ENCODE data around the gene ARL2BP. TPM values are rescaled to one million over a fixed set of nuclear protein-coding genes. Genes with fewer than 3 reads are reported as not detected.

Gene ARL2BP
- total RNA-seq, 1 donor from 2014 or later: 62.6 TPM

- H3K27ac Mint-ChIP-seq (ENCODE audit: unreplicated experiment): peak overlapping the region; percentile 91
- no peaks in the 10 kb centered on the region for H3K9me3 Mint-ChIP-seq
- DNase-seq (ENCODE audit: low read depth, low spot score): no peak
- H3K27me3 Mint-ChIP-seq (ENCODE audit: low read depth): no peaks in the 10 kb centered on the region
- peaks cover 35% of the 10 kb centered on the region for H3K4me1 Mint-ChIP-seq
- no peak overlapping the region for H3K4me3 Mint-ChIP-seq
- no peaks in the 10 kb centered on the region for H3K36me3 Mint-ChIP-seq (ENCODE audit: low read depth)
- no peak for TF ChIP-seq CTCF (conservative IDR thresholded peaks at IDR 0.05)
These were observed 16.7 kb downstream of the ARL2BP start for GRCh38 chr16:57261806-57262205.

GRCh38 chr16:57262841-57263540, 17.9 kb downstream of the ARL2BP start:
- no peak for DNase-seq (ENCODE audit: low read depth, low spot score)
- H3K4me3 Mint-ChIP-seq: peak overlapping the region; percentile 72
- no peak for TF ChIP-seq CTCF (conservative IDR thresholded peaks at IDR 0.05)
- peak overlapping the region; percentile 97 for H3K27ac Mint-ChIP-seq (ENCODE audit: unreplicated experiment)
- H3K9me3 Mint-ChIP-seq: no peaks in the 10 kb centered on the region
- no peaks in the 10 kb centered on the region for H3K36me3 Mint-ChIP-seq (ENCODE audit: low read depth)
- peaks cover 37% of the 10 kb centered on the region for H3K4me1 Mint-ChIP-seq
- no peaks in the 10 kb centered on the region for H3K27me3 Mint-ChIP-seq (ENCODE audit: low read depth)

GRCh38 chr16:57263541-57264351, 18.7 kb downstream of the ARL2BP start:
- Mint-ChIP-seq H3K9me3 (no peaks in the 10 kb centered on the region), H3K4me1 (peaks cover 37% of the 10 kb centered on the region), H3K4me3 (no peak overlapping the region), H3K27me3 (ENCODE audit: low read depth) (no peaks in the 10 kb centered on the region), H3K36me3 (ENCODE audit: low read depth) (no peaks in the 10 kb centered on the region), H3K27ac (ENCODE audit: unreplicated experiment) (peak overlapping the region; percentile 6)
- no peak for TF ChIP-seq CTCF (conservative IDR thresholded peaks at IDR 0.05)
- DNase-seq (ENCODE audit: low read depth, low spot score): no peak

GRCh38 chr16:57264381-57264780, 19.3 kb downstream of the ARL2BP start:
- peak overlapping the region; percentile 6 for H3K27ac Mint-ChIP-seq (ENCODE audit: unreplicated experiment)
- H3K4me1 Mint-ChIP-seq: peaks cover 40% of the 10 kb centered on the region
- H3K4me3 Mint-ChIP-seq: no peak overlapping the region
- no peak for TF ChIP-seq CTCF (conservative IDR thresholded peaks at IDR 0.05)
- H3K27me3 Mint-ChIP-seq (ENCODE audit: low read depth): no peaks in the 10 kb centered on the region
- DNase-seq (ENCODE audit: low read depth, low spot score): no peak
- no peaks in the 10 kb centered on the region for H3K36me3 Mint-ChIP-seq (ENCODE audit: low read depth)
- no peaks in the 10 kb centered on the region for H3K9me3 Mint-ChIP-seq

- no peaks in the 10 kb centered on the region for H3K9me3 Mint-ChIP-seq
- no peak for DNase-seq (ENCODE audit: low read depth, low spot score)
- no peak for TF ChIP-seq CTCF (conservative IDR thresholded peaks at IDR 0.05)
- H3K4me1 Mint-ChIP-seq: peaks cover 35% of the 10 kb centered on the region
- H3K27ac Mint-ChIP-seq (ENCODE audit: unreplicated experiment): no peak overlapping the region
- no peaks in the 10 kb centered on the region for H3K36me3 Mint-ChIP-seq (ENCODE audit: low read depth)
- no peaks in the 10 kb centered on the region for H3K27me3 Mint-ChIP-seq (ENCODE audit: low read depth)
- no peak overlapping the region for H3K4me3 Mint-ChIP-seq
These were observed 19.9 kb downstream of the ARL2BP start for GRCh38 chr16:57264950-57265371.

Measured in neural crest cell (in vitro differentiated cells).